Loucy (cell line): Measurements from ENCODE around the gene SYAP1.

Source experiments
- EZH2phosphoT487 ChIP-seq: fragments of 200-600 bp; IDR thresholded peaks from 2 replicates; pipeline ENCODE4 v1.6.1; 2018; ENCODE audit warnings: antibody characterized with exemption, mild to moderate bottlenecking, moderate library complexity, borderline replicate concordance
- TF ChIP-seq, protein P1 (sequence below): fragments of 200-600 bp; sonication (generic); conservative IDR thresholded peaks from 2 replicates; pipeline ENCODE4 v1.5.1; 2014; ENCODE audit warnings: mild to moderate bottlenecking, antibody characterized with exemption, low read length

DNA sequence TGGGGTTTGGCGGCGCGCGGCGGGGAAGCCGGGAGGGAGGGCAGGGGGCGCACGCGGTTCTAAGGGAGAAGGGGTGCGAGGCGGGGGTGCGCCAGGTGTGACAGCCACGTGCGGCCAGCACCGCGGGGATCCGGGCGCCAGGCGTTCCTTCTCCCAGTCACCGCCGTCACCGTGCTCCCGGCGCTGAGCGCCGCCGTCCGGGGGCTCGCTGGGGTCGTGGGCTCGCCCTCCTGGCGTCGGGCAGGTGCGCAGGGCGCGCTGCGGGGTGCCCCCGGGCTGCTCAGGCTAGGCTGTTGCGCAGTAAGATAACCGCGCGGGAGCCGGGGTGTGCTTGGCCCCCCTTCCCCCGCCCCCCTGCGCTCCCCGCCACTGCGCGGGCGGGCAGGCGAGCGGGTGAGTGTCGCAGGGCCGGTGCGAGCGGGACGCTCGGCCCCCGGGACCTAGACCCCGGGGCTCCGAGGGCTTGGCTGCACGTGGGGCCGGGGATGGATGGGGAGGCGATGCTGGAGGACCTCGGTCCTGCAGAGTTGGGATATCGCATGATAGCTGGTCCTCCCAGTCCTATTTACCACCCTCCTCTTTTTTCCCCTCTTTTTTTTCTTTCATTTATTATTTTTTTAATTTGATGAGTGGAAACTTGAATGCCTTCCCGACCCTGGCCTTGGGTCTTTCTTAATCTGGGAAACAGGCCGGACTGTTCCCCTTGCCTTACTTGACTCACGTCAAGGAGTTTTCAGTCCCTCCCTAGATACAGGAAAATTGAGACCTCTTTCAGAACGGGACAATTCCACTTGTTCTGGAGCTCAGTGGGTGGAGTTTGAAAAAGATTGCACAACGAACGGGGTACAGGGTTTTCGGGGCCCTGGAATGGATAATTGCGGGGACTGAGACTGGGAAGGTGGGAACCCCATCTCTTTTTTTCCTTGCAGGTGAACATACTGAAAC is 67.7 kb downstream of the SYAP1 start:
- TF ChIP-seq, protein P1, sequence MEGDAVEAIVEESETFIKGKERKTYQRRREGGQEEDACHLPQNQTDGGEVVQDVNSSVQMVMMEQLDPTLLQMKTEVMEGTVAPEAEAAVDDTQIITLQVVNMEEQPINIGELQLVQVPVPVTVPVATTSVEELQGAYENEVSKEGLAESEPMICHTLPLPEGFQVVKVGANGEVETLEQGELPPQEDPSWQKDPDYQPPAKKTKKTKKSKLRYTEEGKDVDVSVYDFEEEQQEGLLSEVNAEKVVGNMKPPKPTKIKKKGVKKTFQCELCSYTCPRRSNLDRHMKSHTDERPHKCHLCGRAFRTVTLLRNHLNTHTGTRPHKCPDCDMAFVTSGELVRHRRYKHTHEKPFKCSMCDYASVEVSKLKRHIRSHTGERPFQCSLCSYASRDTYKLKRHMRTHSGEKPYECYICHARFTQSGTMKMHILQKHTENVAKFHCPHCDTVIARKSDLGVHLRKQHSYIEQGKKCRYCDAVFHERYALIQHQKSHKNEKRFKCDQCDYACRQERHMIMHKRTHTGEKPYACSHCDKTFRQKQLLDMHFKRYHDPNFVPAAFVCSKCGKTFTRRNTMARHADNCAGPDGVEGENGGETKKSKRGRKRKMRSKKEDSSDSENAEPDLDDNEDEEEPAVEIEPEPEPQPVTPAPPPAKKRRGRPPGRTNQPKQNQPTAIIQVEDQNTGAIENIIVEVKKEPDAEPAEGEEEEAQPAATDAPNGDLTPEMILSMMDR: no peak
- no peak for TF ChIP-seq EZH2phosphoT487
